Measurements from ENCODE around the gene VAMP2.

- TF ChIP-seq CTCF (IDR thresholded peaks at IDR 0.05; ENCODE audit: insufficient read depth, low read depth, low read length): peak; percentile 35
- no peak for TF ChIP-seq EZH2 (IDR thresholded peaks at IDR 0.05; ENCODE audit: insufficient read depth, low read length)
These were observed 42.0 kb downstream of the VAMP2 start for GRCh38 chr17:8120520-8121406.
